CD1c-positive myeloid dendritic cell (primary cell): ENCODE results near the gene TP63.

ENCODE experiments used
- DNase-seq: peaks from one replicate; pipeline ENCODE4 v3.0.0-alpha.2; 2016; ENCODE audit errors: extremely low spot score

TP63 gene

DNA sequence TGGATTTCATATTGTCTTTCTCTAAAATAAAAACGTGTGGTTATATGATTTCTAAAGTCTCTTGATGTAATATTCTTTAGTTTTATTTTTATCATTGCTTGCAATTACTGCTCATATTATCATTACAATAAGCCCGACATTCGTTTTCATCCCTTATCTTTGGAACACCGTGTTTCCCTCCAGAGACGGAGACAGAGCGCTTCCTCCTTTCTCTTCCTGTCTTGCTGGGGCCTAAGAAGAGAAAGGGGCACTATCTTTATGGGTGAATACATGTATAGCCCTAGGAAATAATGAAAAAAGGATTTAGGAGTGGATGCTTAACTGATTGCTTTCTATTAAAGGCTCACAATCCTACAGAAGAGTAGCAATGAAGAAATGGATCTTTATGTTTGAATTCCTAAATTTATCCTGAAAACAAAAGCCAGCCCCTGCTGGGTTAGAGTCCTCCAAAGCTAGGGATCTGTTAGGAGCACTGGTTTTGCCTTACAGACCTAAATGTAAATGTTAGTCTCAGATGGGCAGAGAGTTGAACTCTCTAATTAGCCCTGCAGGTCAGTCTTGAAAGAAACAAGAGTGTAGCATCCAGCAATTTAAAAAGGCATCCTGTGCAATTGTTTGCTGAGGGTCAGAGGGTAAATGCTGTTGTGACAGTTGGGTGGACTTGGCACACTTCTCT, 145.1 kb downstream of the TP63 start:
- DNase-seq, result no peak

DNA sequence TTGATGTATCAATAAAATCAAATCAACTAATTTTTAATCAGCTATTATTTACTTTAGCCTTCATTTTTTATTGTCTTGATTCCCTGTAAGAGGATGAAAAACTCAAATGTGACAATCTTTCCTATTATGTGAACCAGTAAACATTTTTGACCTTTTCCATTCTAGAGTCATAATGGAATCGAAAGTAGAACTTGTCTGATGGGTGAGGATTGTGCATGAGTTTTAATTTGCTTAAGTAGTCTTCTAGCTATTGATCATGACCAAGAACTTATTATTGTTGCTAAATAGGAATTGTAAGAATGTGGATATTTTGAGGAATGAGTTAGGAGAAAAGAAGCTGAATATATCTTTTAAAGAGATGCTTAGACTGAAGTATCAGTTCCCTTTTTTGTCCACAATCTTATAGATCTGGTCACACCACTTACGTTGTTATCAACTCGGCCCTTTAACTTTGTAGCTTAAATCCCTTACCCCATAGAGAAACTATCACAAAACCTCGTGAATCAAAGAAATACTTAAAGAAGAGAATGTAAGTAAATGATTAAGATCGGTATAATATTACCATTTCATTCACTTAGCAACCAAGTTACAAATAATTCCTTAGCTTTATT, 147.3 kb downstream of the TP63 start:
- DNase-seq, result no peak

DNA sequence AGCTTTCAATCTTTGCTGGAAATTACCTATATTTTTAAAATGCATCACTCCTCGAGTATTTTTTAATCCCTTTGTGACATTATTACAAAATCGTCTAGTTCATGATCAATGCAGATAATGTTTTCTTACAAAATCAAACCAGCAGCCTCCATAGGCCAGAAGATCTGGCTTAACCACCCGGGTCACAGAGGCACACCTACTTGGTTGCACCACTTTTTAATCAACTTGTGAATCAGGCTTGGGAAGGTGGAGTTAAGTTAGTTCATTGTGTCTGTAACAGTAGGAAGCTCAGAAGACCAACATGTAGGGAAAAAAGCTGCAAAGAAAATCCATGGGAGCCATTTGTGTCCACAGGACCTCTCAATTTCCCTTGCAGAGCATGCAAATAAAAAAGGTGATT, 148.0 kb downstream of the TP63 start:
- no peak for DNase-seq

DNA sequence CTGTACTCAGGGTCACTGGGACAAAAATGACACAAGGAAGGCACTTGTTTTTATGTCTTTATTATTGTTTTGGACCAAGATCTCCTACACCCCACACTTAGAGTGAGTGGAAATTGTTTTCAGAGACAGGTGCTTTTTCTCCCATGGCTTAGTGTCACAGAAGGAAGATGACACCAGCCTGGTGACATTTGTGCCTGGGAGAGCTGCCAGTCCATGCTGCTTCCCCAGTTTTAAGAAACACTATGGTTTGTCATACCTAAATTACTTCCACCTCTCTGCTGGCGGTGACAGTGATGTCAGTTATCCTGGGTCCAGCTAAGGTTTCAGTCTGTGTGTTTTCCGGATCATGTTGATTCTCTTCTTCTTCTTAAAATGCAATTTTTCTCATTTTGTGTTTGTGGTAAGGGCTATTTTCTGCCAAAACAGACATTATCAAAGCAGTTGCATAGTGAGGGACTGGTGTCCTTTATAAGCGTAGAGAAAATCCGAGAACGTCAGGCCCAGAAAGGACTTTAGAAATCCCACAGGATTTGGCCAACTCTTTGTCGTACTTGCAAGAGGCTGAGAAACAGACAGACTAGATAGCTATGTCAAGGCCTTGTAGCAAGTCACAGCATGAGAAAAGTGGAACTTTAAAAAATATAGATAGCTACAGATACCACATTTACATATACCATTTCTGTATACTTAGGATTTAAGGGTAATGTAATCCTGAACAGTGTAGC, 149.5 kb downstream of the TP63 start:
- DNase-seq, result no peak

DNA sequence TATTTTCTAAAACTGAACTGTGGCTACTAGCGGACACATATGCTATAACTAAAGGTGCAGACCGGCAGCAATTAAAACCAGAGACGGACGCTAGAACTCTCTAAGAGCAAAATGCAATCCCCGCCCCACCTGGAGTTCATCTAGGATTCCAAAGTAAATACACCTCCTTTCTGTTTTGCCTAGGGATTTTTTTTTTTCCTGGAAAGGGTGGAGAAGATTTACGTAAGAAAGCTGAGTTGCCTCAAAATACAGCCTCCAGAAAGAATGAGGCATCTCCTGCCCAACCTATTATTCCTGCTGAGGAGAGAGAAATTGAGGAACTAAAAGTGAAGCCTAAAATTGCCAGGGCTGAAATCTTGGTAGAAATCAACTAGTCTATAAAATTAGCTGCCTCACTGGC, 150.2 kb downstream of the TP63 start:
- DNase-seq, result no peak

DNA sequence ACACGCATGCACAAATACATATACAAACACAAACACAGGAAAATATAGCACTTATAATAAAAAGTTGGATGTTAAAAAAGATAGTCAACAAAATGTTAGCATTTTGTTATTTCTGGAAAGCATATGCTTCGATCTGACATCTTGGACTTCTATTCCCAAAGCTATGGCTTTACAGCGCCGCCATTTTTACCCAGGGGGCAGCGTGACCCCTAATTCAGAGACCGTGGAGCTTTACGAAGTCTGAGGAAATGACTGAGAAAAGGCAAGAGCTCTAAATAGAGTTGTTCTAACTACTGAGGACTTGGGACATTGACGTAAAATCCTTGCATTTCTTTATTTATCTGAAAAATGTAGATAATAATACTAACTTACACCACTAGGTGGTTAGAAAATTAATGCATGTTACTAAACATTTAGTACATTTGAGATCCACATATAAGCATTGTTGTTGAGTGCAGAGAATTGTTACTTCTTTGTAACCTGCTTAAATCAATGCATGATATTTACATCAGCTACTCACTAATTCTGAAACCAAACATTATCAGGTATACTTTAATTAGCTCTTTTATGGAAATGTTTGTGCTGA, 155.4 kb downstream of the TP63 start:
- DNase-seq, result no peak

DNA sequence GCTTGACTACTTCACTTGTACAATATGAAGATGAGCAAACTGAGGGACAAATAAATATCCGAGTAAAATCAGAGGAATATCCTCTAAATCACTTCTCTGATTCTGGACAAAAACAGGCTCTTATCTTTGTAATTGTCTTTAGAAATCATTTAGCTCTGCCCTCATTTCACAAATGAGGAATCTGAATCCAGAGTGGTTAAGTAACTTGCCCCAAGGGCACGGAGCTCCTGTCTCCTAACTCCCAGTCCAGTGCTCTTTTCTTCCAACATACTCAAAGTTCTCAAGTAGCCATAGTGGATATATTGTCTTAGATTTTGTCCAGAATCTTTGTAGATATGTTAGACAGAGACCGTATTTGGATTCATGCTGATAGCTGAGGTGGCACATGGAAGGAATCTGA, 156.0 kb downstream of the TP63 start:
- no peak for DNase-seq

DNA sequence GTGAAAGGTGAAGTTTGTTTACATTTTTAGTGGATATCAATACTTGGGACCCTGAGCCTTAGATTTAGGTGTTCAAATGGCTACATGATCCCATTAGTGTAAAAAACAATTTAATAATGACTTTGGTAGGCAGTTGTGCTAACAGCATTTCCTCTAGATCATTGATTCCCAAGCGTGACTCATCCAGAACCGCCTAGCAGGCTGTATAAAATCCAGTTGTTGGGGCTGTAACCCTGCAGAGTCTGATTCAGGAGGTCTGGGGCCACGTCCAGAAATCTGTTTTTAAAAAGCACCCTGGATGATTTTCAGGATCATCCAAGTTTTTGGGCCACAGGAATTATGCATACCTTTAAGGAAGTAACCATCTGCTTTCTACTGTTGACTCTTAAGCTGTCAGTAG, 156.4 kb downstream of the TP63 start:
- DNase-seq, result no peak

DNA sequence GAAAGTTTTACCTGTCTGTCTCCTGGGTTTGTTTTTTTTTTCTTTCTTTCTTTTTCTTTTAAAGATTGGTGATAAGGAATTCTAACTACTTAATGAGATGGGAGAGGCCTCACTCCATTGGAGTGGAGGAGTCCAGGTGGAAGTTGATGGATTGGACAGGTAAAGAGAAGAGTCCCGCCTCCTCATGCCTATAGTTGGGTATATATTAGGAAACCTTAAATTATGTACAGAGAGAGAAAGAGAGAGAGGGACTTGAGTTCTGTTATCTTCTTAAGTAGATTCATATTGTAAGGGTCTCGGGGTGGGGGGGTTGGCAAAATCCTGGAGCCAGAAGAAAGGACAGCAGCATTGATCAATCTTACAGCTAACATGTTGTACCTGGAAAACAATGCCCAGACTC, 158.2 kb downstream of the TP63 start:
- no peak for DNase-seq

DNA sequence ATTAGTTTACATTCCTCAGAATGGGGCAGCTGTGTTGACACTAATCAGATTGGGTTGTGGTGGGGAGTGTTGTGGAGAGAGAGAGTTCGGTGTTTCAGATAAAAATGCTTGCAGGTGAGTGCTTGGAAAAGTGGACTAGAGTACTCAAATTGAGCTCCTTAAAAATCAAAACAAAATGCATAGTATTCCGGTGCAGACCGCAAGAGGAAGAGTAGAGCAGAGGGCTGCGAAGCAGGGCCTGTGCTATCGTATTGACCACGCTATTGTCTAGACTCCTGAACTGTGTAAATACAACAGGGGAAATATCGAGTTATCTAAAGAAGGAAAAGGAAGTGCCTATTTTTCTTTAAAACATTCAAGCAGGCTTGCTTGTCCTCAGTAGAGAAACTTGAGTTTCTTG, 159.5 kb downstream of the TP63 start:
- DNase-seq, result no peak

DNA sequence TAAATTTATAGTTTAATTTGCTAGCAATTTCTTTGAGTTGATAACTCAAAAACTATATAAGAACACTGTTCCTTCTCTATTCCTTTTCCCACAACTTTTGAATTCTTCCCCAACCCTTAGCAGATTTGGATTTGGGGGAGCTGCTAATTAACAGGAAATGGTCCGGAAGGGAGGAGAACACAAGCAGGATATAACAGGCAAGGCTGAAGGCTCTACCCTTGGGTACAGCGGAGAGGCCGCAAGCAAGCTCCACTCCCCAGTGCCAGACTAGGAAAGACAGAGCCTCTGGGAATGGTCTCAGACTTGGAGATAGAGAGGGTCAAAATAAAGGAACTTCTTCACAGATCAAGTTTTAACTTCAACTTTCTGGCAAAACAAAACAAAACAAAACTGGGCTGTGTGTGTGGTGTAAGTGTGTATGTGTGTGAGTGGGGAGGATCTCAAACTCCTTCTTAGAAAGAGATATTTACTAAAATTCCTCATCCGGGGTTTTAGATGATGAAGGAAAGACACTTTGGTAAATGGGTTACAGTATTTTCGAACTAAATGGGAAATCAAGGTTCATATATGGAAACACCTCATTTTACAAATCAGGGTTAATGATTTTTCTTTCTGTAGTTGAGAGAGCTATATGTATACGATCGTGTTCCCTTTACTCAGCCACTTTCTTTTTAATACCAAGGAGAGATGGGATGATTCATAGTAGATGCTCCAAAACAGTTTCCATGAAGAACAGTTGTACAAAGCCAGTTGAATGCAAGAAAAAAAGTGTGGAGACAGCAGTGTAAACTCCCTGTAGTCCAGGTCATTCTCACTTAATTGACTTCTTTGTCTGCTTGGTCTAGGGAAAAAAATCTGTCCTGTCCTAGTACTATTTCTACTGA, 161.1 kb downstream of the TP63 start:
- DNase-seq, result no peak

DNA sequence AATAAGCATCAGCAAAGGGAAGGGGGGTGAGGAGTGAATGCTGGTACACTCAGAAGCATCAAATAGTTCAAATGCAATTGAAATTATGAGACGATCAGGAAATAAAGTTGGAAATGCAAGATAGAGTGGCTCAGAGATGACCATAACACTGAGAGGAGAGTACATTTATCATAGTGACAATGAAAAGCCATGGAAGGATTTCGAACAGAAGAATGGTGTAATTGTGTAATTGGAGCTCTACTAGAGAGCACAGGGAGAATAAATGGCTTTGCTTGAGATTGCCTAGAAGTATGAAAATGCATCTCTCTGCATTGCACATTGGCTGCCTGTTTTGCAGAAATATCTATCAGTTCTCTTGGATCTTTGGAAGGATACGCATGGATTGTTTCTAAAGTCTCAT, 163.3 kb downstream of the TP63 start:
- DNase-seq, result no peak

DNA sequence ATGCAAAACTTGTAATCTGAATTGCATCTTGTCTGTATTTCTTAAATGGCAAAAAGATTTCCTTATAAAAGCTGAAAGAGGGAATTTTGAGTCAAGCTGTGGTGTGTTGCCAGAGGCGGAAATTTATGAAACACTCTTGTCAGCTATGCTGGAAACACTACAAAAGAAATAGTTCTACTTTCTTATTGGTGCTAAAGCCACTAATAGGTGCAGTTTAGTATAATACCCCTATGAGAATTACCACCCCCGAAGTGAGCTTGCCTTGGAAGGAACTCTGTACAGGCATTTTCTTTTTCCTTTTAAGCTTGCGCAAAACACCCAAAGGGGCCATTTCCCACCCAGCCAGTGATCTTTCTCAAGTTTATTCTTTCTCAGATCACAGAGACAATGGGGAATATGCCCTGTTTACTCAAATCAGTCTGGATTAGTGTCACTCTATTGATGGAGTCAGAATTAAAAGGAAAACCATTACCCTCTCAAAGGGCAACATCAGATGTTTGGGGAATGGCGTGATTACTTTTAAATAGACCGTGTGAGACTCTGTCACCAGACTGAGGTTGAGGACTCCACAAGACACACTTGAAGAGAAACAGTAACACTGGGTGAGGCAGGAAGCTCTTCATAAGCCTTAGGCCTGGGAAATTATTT, 166.0 kb downstream of the TP63 start:
- no peak for DNase-seq

DNA sequence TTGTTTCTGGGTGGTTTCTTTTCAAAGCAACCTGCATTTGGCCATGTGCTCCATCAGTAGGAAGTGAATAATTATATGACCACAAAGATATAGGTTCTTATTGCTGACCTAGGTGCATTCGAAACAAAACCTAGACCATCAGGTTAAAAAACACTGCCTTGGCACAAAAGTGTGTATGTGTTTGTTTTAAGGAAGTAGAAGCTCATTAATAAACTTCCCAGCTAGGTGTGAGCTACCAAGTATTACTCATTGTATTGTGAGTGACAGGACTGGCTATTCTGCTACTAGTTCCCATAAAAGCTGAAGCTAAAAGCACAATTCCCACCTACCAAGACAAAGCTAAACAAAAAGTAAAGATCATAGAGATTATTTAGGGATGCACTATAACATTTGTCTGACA, 168.2 kb downstream of the TP63 start:
- DNase-seq, result no peak

DNA sequence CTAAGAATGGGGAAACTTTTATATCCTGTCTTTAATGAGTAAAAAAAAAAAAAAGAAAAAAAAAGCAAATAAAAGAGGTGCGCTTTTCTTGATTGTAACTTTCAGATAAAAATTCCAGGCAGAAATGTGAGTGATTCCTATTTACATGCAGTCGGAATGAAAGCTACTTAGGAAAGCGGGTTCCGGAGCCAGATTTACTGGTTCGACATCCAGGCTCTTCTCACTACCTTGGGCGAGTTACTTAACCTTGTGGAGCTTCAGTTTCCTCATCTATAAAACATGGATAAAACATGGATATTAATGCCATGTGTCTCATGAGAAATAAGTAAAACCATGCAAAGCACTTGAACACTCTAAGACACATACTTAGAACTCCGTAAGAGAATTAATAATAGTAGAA, 169.2 kb downstream of the TP63 start:
- no peak for DNase-seq

DNA sequence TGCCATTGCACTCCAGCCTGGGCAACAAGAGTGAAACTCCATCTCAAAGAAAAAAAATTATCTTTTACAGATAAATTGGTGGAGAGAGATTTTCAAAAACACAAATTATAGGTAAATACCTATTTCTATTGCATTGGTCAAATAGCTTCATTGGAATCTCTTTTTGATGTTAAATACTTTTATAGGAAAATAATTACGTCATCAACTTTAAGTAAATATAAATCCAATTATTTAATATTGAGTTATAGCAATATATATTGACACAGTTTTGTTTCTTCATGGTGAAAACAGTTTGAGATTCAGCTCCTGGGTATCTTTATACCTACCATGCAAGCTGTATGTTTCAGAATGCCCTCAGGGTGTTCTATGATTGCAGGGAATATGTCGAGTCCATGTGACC, 172.1 kb downstream of the TP63 start:
- DNase-seq, result no peak

DNA sequence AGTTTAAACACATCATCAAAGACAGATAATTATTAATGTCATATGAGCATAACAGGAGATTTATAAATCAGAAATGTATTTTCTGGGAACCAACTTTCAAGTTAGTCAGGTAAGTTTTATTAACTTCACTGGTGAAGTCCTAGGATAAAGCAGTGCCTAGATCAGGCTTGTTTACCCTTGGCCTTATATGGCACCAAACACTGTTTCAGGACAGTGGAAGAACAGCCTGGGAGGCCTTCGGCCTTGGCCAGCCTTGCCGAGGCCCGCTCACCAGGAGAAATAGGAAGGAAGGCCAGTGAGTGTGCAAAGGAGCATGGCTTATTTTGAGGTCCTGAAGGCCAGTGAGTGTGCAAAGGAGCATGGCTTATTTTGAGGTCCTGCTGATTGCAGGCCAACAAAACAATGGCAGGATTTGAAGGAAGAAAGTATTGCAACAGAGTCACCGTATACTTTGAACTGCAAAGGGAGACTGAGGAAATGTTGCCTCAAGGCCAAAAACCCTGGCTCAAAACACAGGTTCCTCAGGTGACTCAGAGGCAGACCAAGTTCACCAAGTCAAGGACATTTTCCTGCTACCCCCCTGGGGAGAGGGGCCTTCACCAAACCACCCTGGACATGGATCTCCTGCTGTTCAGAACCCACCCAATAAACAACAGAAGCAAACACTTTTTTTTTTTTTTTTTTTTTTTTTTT, 174.3 kb downstream of the TP63 start:
- no peak for DNase-seq

DNA sequence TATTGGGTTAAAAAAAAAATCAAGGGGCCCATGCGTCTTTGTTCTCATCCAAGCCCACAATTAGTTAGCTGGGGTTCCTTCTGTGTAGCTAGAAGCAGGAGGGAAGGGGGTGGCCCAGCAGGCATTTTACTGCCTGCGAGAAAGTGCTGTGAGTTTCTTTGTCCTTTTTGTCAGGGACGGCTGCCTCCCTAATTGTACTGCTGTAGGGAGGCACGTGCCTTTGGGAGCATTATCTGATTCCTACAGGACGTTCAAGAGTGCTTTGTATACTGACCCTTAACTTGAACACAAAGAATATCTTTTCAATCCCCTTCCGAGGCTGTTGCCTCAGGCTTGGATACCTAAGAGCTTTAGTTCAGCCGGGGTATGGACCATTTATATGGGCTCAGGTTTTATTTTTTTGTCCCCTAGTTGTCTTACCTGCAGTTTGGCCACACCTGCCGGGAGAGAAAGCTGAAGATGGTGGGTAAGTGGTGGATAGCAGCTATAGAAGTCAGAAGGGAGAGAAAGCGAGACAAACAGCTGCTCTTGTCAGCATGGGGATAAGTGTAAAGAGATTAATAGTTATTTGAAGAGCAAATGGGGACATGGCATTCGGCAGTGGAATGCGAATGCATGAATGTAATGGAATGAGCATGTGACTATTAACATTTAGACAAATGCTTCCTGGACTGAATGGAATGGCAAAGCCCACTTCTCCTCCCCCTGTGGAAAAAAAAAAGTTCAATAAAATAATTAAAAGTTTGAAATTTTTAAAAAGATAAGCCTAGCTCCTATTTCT, 175.2 kb downstream of the TP63 start:
- no peak for DNase-seq

DNA sequence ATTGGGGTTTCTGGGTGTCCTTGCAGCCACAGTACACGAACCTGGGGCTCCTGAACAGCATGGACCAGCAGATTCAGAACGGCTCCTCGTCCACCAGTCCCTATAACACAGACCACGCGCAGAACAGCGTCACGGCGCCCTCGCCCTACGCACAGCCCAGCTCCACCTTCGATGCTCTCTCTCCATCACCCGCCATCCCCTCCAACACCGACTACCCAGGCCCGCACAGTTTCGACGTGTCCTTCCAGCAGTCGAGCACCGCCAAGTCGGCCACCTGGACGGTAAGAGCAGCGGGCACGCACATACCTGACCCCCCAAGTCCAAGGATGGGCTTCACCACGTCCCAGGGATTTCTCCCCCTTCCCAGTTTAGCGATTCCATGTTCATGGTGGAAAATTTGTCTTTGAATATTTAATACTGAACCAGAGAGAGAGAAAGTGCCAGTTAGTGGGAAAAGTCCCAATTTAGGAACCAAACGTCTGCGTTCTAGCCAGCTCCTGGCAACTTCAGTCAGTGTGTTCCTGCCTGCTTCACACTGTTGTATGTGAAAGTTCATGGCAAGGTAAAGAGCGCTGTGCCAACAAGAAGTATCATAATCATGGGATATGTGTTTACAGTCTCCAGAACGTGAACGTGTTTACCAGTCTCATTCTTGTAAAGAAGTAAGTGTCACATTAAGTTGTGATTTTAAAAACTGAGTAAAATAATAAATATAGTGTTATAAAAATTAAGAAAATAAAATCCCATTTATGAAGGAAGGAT, 177.2 kb downstream of the TP63 start:
- no peak for DNase-seq
